Body of pancreas (tissue), 4 donors: ENCODE measurements around the gene DOK1. TPM values are rescaled to one million over a fixed set of nuclear protein-coding genes. Genes with fewer than 3 reads are reported as not detected.

Experiments used
- ATAC-seq: fragments of 150-250 bp; one replicate; pipeline ENCODE4 v1.9.1; 2016
- DNase-seq, 4 donors: peaks; one replicate each; pipeline ENCODE4 v3.0.0-alpha.2; 2019
- H3K27ac ChIP-seq, 4 donors: fragments of 200-600 bp; sonication (generic); 1 replicate in 3 of 4; 2 replicates in 1 of 4; pipeline versions ENCODE4 v1.5.1 to v1.6.1; 2016 to 2019; ENCODE audit warnings: mild to moderate bottlenecking in 1 of 4, mixed read lengths in 1 of 4, moderate library complexity in 1 of 4
- H3K27me3 ChIP-seq, 2 donors: fragments of 200-600 bp; sonication (generic); one replicate each; pipeline ENCODE4 v1.6.0; 2016; ENCODE audit warnings: mild to moderate bottlenecking in 1 of 2
- H3K36me3 ChIP-seq, 2 donors: fragments of 200-600 bp; sonication (generic); replicated peaks in 1 of 2; 2 replicates each; pipeline ENCODE4 v1.5.1; 2016; ENCODE audit warnings: low read depth in 2 of 2; ENCODE audit not compliant: insufficient read depth in 1 of 2
- H3K4me1 ChIP-seq: fragments of 200-600 bp; sonication (generic); one replicate; pipeline ENCODE4 v1.6.0; 2016
- H3K4me3 ChIP-seq, 2 donors: fragments of 200-600 bp; sonication (generic); 1 replicate in 1 of 2; 2 replicates in 1 of 2; pipeline ENCODE4 v1.5.1; 2016 to 2019
- H3K9me3 ChIP-seq, 3 donors: fragments of 200-600 bp; sonication (generic); 1 replicate in 2 of 3; 2 replicates in 1 of 3; pipeline ENCODE4 v1.5.1; 2016
- CTCF ChIP-seq, 7 experiments: fragments of 450-650 bp in 4 of 7; fragments of 200-600 bp in 3 of 7; sonication (generic) in 3 of 7; IDR thresholded peaks; one replicate each; pipeline ENCODE4 v1.5.1; 2016 to 2019; ENCODE audit warnings: antibody characterized with exemption in 7 of 7
- POLR2A ChIP-seq, 3 donors: fragments of 450-650 bp; IDR thresholded peaks; one replicate each; pipeline ENCODE4 v1.6.1; 2016; ENCODE audit warnings: antibody characterized with exemption in 3 of 3, mild to moderate bottlenecking in 2 of 3
- WGBS, 2 donors: methylation state at CpG; one replicate each; pipeline ENCODE4 v1.1.5; 2017; 5-methylcytosine and 5-hydroxymethylcytosine counted together
- intact Hi-C: fragments of 100-400 bp; cut with DNase I; formaldehyde crosslinking; loops from one replicate; pipeline ENCODE4 v1.15.1; 2023
- total RNA-seq, 2 donors: library from RNA; depleted of rRNA; stranded (reverse); fragments of >200 nt; gene quantifications; one replicate each; pipeline ENCODE4 v1.1.0, GENCODE V29; 2016

The DOK1 gene
- total RNA-seq, 2 donors from 2014 or later = 9.2 to 15.3 TPM

GRCh38 chr2:74526649-74527230, 27.8 kb upstream of the DOK1 start:
- WGBS, 2 donors = 95 to 99% methylated on average over 11 of the region's 11 CpGs
- DNase-seq (no peak), ATAC-seq (no peak)
- H3K4me1 ChIP-seq = peaks cover 27% of the 10 kb centered on the region
- intact Hi-C loops = loop anchor here (5.0 kb wide), 1 partner anchor 34 kb away; no protein-coding TSS in a partner anchor
- H3K9me3 ChIP-seq = no peaks in the 10 kb centered on the region
- TF ChIP-seq CTCF (IDR thresholded peaks at IDR 0.05) (no peak), POLR2A (IDR thresholded peaks at IDR 0.05) (no peak)
- peaks cover 0 to 4% of the 10 kb centered on the region in 2 donors for H3K36me3 ChIP-seq
- no peak overlapping the region for H3K27ac ChIP-seq
- no peaks in the 10 kb centered on the region for H3K27me3 ChIP-seq
- no peak overlapping the region for H3K4me3 ChIP-seq

GRCh38 chr2:74527741-74528140, 26.8 kb upstream of the DOK1 start:
- H3K36me3 ChIP-seq = peaks cover 0 to 4% of the 10 kb centered on the region in 2 donors
- WGBS, 2 donors = 90 to 91% methylated on average over 9 of the region's 9 CpGs
- intact Hi-C loops = loop anchor here (5.0 kb wide), 1 partner anchor 35 kb away; no protein-coding TSS in a partner anchor
- H3K27ac ChIP-seq = no peak overlapping the region
- no peak for ATAC-seq
- no peaks in the 10 kb centered on the region for H3K27me3 ChIP-seq
- H3K4me3 ChIP-seq = no peak overlapping the region
- H3K9me3 ChIP-seq = no peaks in the 10 kb centered on the region
- no peak for DNase-seq
- peaks cover 27% of the 10 kb centered on the region for H3K4me1 ChIP-seq
- no peak for TF ChIP-seq CTCF (IDR thresholded peaks at IDR 0.05)
- TF ChIP-seq POLR2A (IDR thresholded peaks at IDR 0.05) = no peak

GRCh38 chr2:74528600-74529356, 25.7 kb upstream of the DOK1 start:
- no peaks in the 10 kb centered on the region for H3K9me3 ChIP-seq
- 11 to 15% methylated on average over 23 to 29 of the region's 29 CpGs for WGBS, 2 donors
- H3K36me3 ChIP-seq = peaks cover 0 to 4% of the 10 kb centered on the region in 2 donors
- peak overlapping the region; percentile 70 to 82 for H3K4me3 ChIP-seq
- ATAC-seq (no peak), DNase-seq (no peak)
- H3K4me1 ChIP-seq = peaks cover 27% of the 10 kb centered on the region
- intact Hi-C loops = loop anchor here (5.0 kb wide), 1 partner anchor 36 kb away; no protein-coding TSS in a partner anchor
- no peaks in the 10 kb centered on the region for H3K27me3 ChIP-seq
- H3K27ac ChIP-seq = peak overlapping the region; percentile 50 to 90 (median 80)
- TF ChIP-seq POLR2A (IDR thresholded peaks at IDR 0.05) (no peak), CTCF (IDR thresholded peaks at IDR 0.05) (no peak)

GRCh38 chr2:74529357-74530238, 24.9 kb upstream of the DOK1 start, which contains the start of the genes AUP1 and HTRA2:
AUP1 (minus strand) TSS chr2:74529706; CDS start chr2:74529629, 77 bp downstream.
HTRA2 (plus strand) TSS chr2:74529933; CDS start chr2:74530007, 74 bp downstream.
- H3K4me3 ChIP-seq = peak within 1 kb of the TSS; percentile 70 to 82
- H3K27ac ChIP-seq = peak within 1 kb of the TSS; percentile 50 to 90 (median 80)
- no peaks in the 10 kb centered on the region for H3K9me3 ChIP-seq
- WGBS, 2 donors = 0 to 5% methylated on average over 12 to 86 of the region's 87 CpGs
- H3K27me3 ChIP-seq = no peaks in the 10 kb centered on the region
- peaks cover 27% of the 10 kb centered on the region for H3K4me1 ChIP-seq
- peak; percentile 42 to 92 (median 90) for TF ChIP-seq POLR2A (IDR thresholded peaks at IDR 0.05)
- TF ChIP-seq CTCF (IDR thresholded peaks at IDR 0.05) = peak in 2 of 7 experiments; percentile 8 to 24
- peak; percentile 98 to 99 (median 98) for DNase-seq
- peak; percentile 97 for ATAC-seq
- H3K36me3 ChIP-seq = peaks cover 0 to 4% of the 10 kb centered on the region in 2 donors
- intact Hi-C loops = loop anchor here (5.0 kb wide), 1 partner anchor 37 kb away; no protein-coding TSS in a partner anchor
